LNCaP clone FGC (cell line): ENCODE measurements around the gene ADD2.

Experiments used
- DNase-seq: peaks from one replicate; pipeline ENCODE4 v3.0.0-alpha.2; 2011; ENCODE audit warnings: low read depth
- H3K4me3 ChIP-seq: 2 replicates; pipeline ENCODE4 v1.5.1; 2011; ENCODE audit warnings: mild to moderate bottlenecking, low read depth, low read length, control low read depth
- TF ChIP-seq, protein P1 (sequence below): IDR thresholded peaks from 2 replicates; pipeline ENCODE4 v1.5.1; 2012; ENCODE audit warnings: mild to moderate bottlenecking; ENCODE audit not compliant: control insufficient read depth, insufficient read depth; ENCODE audit errors: extremely low read depth

ADD2 gene

DNA sequence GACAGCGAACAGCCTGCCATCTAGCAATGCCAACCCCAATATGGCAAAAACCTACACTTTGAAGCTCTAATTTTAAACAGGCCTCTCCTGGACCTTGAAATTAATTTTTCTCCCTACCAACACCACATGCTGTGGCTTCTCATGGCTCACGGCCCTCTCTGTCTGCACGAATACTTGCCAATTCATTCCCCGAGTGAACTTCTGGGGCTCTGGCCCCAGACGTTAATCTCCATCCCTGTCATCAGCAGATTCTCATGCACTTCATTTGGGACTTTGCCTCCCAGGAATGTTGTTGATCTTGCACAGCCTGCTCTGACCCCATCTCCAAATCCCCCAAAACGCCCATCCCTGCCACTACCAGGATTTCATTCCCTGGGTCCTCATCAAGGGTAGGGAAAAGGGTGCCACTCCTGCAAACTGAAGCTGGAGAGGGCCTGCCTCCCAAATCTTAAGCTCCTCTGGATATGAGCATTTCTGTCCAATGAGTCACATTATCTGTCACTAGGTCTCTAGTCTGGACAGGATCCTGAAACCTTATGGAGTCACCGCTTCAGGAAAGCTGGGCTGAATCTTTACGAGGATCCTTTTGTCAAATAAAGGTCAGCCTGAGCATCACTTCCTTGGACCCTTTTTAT, 12.0 kb upstream of the ADD2 start:
- no peak overlapping the region for H3K4me3 ChIP-seq
- DNase-seq = no peak
- TF ChIP-seq, protein P1, sequence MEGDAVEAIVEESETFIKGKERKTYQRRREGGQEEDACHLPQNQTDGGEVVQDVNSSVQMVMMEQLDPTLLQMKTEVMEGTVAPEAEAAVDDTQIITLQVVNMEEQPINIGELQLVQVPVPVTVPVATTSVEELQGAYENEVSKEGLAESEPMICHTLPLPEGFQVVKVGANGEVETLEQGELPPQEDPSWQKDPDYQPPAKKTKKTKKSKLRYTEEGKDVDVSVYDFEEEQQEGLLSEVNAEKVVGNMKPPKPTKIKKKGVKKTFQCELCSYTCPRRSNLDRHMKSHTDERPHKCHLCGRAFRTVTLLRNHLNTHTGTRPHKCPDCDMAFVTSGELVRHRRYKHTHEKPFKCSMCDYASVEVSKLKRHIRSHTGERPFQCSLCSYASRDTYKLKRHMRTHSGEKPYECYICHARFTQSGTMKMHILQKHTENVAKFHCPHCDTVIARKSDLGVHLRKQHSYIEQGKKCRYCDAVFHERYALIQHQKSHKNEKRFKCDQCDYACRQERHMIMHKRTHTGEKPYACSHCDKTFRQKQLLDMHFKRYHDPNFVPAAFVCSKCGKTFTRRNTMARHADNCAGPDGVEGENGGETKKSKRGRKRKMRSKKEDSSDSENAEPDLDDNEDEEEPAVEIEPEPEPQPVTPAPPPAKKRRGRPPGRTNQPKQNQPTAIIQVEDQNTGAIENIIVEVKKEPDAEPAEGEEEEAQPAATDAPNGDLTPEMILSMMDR = no peak

DNA sequence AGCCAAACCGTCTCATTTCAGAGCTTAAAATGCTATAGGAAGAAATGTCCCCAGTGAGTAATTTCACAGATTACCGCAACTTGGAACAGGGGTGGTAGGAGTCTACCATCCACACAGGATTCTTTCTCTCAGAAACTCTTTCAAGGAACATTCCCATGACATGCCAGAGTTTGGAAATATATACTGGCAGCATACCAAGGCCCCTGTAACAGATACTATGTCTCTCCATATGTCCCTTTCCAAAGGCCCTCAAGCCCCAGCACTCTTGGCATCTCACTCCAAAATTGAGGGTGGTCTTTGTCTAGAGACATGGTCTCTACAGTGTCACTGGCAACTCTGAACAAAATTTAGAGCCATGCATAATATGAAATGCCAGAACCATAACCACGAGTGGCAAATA, 11.5 kb upstream of the ADD2 start:
- TF ChIP-seq, protein P1 = no peak
- no peak for DNase-seq
- no peak overlapping the region for H3K4me3 ChIP-seq

DNA sequence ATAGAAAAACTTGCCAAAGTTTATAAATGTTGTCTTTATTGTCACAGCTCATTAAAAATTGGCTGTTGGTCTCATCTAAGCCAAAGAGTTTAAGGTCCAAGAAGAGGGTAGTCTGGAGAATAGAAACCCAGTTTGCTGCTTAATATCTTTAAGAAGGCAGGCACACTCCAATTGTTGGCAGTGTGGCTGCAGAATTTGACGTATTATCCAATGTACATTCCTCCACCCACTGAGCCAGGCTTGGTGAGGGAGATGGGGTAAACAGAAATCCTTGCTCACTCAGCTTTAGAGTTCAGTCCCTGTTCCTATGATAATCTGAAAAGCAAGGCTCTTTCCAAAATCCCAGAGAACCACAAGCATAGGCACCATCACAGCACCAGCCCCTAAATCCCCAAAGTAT, 10.7 kb upstream of the ADD2 start:
- no peak overlapping the region for H3K4me3 ChIP-seq
- no peak for DNase-seq
- TF ChIP-seq, protein P1 = no peak

DNA sequence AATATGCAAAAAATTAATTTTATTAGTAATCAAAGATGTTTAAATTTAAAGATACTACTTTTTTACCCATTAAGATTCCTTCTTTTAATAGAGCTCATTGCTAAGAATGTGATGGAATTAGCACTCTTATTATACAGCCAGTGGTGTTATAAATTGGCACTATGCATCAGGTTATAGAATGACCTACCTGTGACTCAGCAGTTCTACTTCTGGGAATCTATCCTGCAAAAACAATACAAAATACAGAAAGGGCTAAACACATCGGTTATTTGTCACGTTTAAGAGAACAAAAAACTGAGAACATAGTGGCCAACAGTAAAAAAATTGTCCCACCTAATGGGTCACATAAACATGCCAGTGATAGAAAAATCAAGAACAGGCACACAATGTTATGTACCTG, 9.4 kb upstream of the ADD2 start:
- no peak overlapping the region for H3K4me3 ChIP-seq
- TF ChIP-seq, protein P1 = no peak
- DNase-seq = no peak

DNA sequence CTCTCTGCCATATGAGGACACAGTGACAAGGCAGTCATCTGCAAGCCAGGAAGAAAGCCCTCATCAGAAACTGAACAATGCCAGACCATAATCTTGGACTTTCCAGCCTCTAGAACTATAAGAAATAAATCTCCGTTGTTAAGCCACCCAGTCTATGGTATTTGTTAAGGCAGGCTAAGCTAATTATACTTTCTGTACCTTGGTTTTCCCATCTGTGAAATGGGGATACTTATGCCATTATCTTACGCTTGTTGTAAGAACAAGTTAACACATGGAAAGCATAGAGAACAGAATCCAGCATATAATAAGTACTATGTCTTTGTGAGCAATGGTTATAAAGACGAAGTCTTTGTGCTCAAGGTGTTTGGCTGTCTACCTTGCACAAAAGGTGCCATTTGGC, 8.3 kb upstream of the ADD2 start:
- TF ChIP-seq, protein P1 = no peak
- H3K4me3 ChIP-seq = no peak overlapping the region
- no peak for DNase-seq

DNA sequence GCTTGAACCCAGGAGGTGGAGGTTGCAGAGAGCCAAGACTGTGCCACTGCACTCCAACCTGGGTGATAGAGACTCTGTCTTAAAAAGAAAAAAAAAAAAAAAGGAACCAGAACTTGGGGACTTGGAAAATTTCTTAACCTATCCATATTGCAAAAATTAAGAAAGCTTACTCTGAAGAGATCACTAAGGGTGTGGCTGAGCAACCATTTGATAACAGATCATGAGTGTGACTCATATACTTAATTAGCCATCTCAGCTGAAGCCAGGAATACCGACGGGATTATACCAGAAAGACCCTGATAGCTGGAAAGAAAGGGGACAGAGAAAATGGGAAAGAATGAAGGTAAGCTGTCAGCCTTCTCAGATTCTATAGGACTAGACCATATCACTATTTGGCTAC, 7.1 kb upstream of the ADD2 start:
- TF ChIP-seq, protein P1 = no peak
- no peak for DNase-seq
- H3K4me3 ChIP-seq = no peak overlapping the region

DNA sequence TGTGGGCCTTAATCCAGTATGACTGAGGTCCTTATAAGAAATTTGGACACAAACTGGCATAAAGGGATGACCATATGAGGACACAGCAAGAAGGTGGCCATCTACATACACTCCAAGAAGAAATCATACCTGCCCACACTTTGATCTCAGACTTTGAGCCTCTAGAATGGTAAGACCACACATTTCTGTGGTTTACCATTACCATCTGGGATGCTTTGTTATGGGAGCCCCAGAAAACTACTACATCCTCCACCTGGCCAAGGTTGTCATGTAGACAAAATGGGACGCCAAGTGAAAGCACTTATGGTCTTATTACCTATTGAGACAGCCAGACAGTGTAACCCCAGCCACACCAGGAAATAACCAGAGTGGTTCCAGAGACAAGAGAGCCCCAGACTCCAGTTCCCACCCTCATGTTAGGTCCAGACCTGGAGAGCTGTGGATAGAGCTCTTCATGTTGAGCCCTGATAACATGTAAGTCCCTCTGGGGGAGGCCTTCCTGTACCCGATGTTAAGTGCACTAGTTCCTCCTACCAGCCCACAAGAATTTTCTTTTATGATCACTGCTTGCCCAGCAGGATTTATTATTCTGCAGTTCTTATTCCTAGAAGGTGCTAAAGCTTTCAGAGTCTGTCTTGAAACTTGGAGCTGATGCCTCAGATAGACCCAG, 4.6 kb upstream of the ADD2 start:
- DNase-seq = no peak
- no peak overlapping the region for H3K4me3 ChIP-seq
- TF ChIP-seq, protein P1 = no peak
